HEK293 (cell line): ENCODE data around the gene PRCP.

ENCODE experiments used
- CTCF ChIA-PET: fragments of 350-600 bp; formaldehyde crosslinking; extraction: SDS; loops from one replicate; lab custom pipeline; 2021; ENCODE audit warnings: antibody characterized with exemption; lab: Yijun Ruan, JAX
- POLR2A ChIA-PET: fragments of 300-600 bp; formaldehyde crosslinking; extraction: SDS; loops from one replicate; lab custom pipeline; 2020; ENCODE audit warnings: antibody characterized with exemption, inconsistent platforms; lab: Yijun Ruan, JAX
- H3K27ac ChIP-seq: fragments of 200-500 bp; sonication (Bioruptor generic); 2 replicates; pipeline ENCODE4 v1.5.1; 2014; ENCODE audit warnings: low read depth, low read length, control low read depth, inconsistent platforms; ENCODE audit errors: extremely low read depth
- H3K36me3 ChIP-seq, 2 experiments: fragments of 200-500 bp in 1 of 2; sonication (Bioruptor generic) in 1 of 2; 1 replicate in 1 of 2; 2 replicates in 1 of 2; pipeline ENCODE4 v1.5.1; 2014 to 2017; ENCODE audit warnings: inconsistent platforms in 2 of 2, low read length in 2 of 2; ENCODE audit not compliant: control insufficient read depth in 2 of 2, insufficient read depth in 1 of 2
- H3K4me1 ChIP-seq: fragments of 200-500 bp; sonication (Bioruptor generic); 2 replicates; pipeline ENCODE4 v1.5.1; 2014; ENCODE audit warnings: mild to moderate bottlenecking, low read length, inconsistent platforms; ENCODE audit not compliant: control insufficient read depth, insufficient read depth
- H3K4me3 ChIP-seq: 2 replicates; pipeline ENCODE4 v1.5.1; 2011; ENCODE audit warnings: low read depth, mild to moderate bottlenecking, control low read depth, low read length, moderate library complexity
- H3K9me3 ChIP-seq: fragments of 200-500 bp; sonication (Bioruptor generic); 2 replicates; pipeline ENCODE4 v1.5.1; 2014; ENCODE audit warnings: low read depth, low read length, inconsistent platforms; ENCODE audit not compliant: control insufficient read depth, insufficient read depth
- GLI2 ChIP-seq: fragments of 450-650 bp; formaldehyde crosslinking; IDR thresholded peaks from 2 replicates; pipeline ENCODE4; 2017; ENCODE audit warnings: missing biosample characterization, missing genetic modification characterization, low read depth, borderline replicate concordance
- HOXD13 ChIP-seq: sonication (generic); formaldehyde crosslinking; IDR thresholded peaks from 2 replicates; pipeline ENCODE4 v1.8.0; 2022; ENCODE audit warnings: missing genetic modification reagents, borderline replicate concordance
- PBX3 ChIP-seq: sonication (generic); formaldehyde crosslinking; IDR thresholded peaks from 2 replicates; pipeline ENCODE4 v1.8.1; 2022; ENCODE audit warnings: mild to moderate bottlenecking, moderate library complexity, missing genetic modification reagents
- PRDM4 ChIP-seq: fragments of 450-650 bp; formaldehyde crosslinking; IDR thresholded peaks from 2 replicates; pipeline ENCODE4 v1.5.1; 2017; ENCODE audit warnings: missing biosample characterization, missing genetic modification characterization
- SP2 ChIP-seq: fragments of 450-650 bp; formaldehyde crosslinking; IDR thresholded peaks from 2 replicates; pipeline ENCODE4 v1.5.1; 2016; ENCODE audit warnings: missing biosample characterization, missing genetic modification characterization
- ZBTB17 ChIP-seq: fragments of 450-650 bp; formaldehyde crosslinking; IDR thresholded peaks from 2 replicates; pipeline ENCODE4 v1.5.1; 2016; ENCODE audit warnings: missing biosample characterization, missing genetic modification characterization
- ZBTB7A ChIP-seq: fragments of 450-650 bp; formaldehyde crosslinking; IDR thresholded peaks from 2 replicates; pipeline ENCODE4 v1.5.1; 2016; ENCODE audit warnings: low read depth, missing biosample characterization, missing genetic modification characterization
- ZNF112 ChIP-seq: fragments of 450-650 bp; formaldehyde crosslinking; IDR thresholded peaks from 2 replicates; pipeline ENCODE4 v1.5.0; 2017; ENCODE audit warnings: missing biosample characterization, missing genetic modification characterization
- ZNF169 ChIP-seq: fragments of 450-650 bp; formaldehyde crosslinking; IDR thresholded peaks from 2 replicates; pipeline ENCODE4 v1.5.1; 2016; ENCODE audit warnings: missing biosample characterization, missing genetic modification characterization
- ZNF184 ChIP-seq: fragments of 450-650 bp; IDR thresholded peaks from 2 replicates; pipeline ENCODE4 v1.5.1; 2018; ENCODE audit warnings: missing biosample characterization, mild to moderate bottlenecking, missing genetic modification characterization
- ZNF292 ChIP-seq: fragments of 450-650 bp; formaldehyde crosslinking; IDR thresholded peaks from 2 replicates; pipeline ENCODE4 v1.5.1; 2016; ENCODE audit warnings: low read depth, missing biosample characterization, missing genetic modification characterization, borderline replicate concordance
- ZNF391 ChIP-seq: fragments of 450-650 bp; formaldehyde crosslinking; IDR thresholded peaks from 2 replicates; pipeline ENCODE4 v1.5.1; 2016; ENCODE audit warnings: low read depth, missing biosample characterization, missing genetic modification characterization, borderline replicate concordance
- ZNF473 ChIP-seq: fragments of 450-650 bp; formaldehyde crosslinking; IDR thresholded peaks from 2 replicates; pipeline ENCODE4 v1.5.1; 2017; ENCODE audit warnings: missing biosample characterization, missing genetic modification characterization
- ZNF510 ChIP-seq: fragments of 450-650 bp; formaldehyde crosslinking; IDR thresholded peaks from 2 replicates; pipeline ENCODE4 v1.5.1; 2018; ENCODE audit warnings: mild to moderate bottlenecking, missing genetic modification characterization, missing biosample characterization; ENCODE audit not compliant: insufficient replicate concordance
- ZNF610 ChIP-seq: fragments of 450-650 bp; formaldehyde crosslinking; IDR thresholded peaks from 2 replicates; pipeline ENCODE4 v1.5.1; 2016; ENCODE audit warnings: missing biosample characterization, missing genetic modification characterization, borderline replicate concordance
- ZNF623 ChIP-seq: fragments of 450-650 bp; formaldehyde crosslinking; IDR thresholded peaks from 2 replicates; pipeline ENCODE4 v1.5.1; 2016; ENCODE audit warnings: missing biosample characterization, missing genetic modification characterization
- ZNF704 ChIP-seq: fragments of 450-650 bp; formaldehyde crosslinking; IDR thresholded peaks from 2 replicates; pipeline ENCODE4 v1.5.1; 2016; ENCODE audit warnings: missing biosample characterization, missing genetic modification characterization
- ZNF777 ChIP-seq: fragments of 450-650 bp; formaldehyde crosslinking; IDR thresholded peaks from 2 replicates; pipeline ENCODE4 v1.5.1; 2017; ENCODE audit warnings: missing biosample characterization, missing genetic modification characterization, borderline replicate concordance
- ZNF785 ChIP-seq: fragments of 450-650 bp; formaldehyde crosslinking; IDR thresholded peaks from 2 replicates; pipeline ENCODE4 v1.5.1; 2016; ENCODE audit warnings: missing biosample characterization, missing genetic modification characterization
- ZSCAN5A ChIP-seq: fragments of 450-650 bp; formaldehyde crosslinking; IDR thresholded peaks from 2 replicates; pipeline ENCODE4 v1.5.1; 2016; ENCODE audit warnings: missing biosample characterization, missing genetic modification characterization
- TF ChIP-seq, protein P1 (sequence below): IDR thresholded peaks from 2 replicates; pipeline ENCODE4 v1.6.1; 2011; ENCODE audit warnings: mild to moderate bottlenecking, low read depth, low read length, borderline replicate concordance
- TF ChIP-seq, protein P2 (sequence below): fragments of 450-650 bp; formaldehyde crosslinking; IDR thresholded peaks from 2 replicates; pipeline ENCODE4 v1.5.0; 2017; ENCODE audit warnings: missing biosample characterization, missing genetic modification characterization, borderline replicate concordance

Gene PRCP

GRCh38 chr11:82864268-82864667 is 36.0 kb downstream of the PRCP start (continued):
- no peak for TF ChIP-seq PRDM4
- TF ChIP-seq ZNF777 = no peak
- 0 out of 2 replicates have a peak, but pooled peaks have one; percentile 18 for TF ChIP-seq ZBTB17

- CTCF ChIA-PET = interaction anchor here (0.7 to 1.6 kb wide), 6 partner anchors 9 to 386 kb away, joined by 3 to 15 read pairs (median 4); no protein-coding TSS in a partner anchor
- Histone ChIP-seq H3K4me3 (no peak overlapping the region), H3K27ac (no peak overlapping the region), H3K9me3 (no peaks in the 10 kb centered on the region), H3K36me3 (no peaks in the 10 kb centered on the region), H3K4me1 (peaks cover 2% of the 10 kb centered on the region)
- TF ChIP-seq, protein P1, sequence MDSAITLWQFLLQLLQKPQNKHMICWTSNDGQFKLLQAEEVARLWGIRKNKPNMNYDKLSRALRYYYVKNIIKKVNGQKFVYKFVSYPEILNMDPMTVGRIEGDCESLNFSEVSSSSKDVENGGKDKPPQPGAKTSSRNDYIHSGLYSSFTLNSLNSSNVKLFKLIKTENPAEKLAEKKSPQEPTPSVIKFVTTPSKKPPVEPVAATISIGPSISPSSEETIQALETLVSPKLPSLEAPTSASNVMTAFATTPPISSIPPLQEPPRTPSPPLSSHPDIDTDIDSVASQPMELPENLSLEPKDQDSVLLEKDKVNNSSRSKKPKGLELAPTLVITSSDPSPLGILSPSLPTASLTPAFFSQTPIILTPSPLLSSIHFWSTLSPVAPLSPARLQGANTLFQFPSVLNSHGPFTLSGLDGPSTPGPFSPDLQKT = no peak
- TF ChIP-seq ZNF292 (no peak), PBX3 (no peak), HOXD13 (CRISPR knock-in tag) (no peak), ZSCAN5A (tag by site-specific recombination) (no peak), ZNF610 (tag by site-specific recombination) (no peak), ZNF169 (no peak), ZNF184 (no peak), ZBTB7A (tag by site-specific recombination) (no peak), ZNF473 (tag by site-specific recombination) (no peak), ZNF704 (tag by site-specific recombination) (no peak), ZNF112 (no peak), SP2 (no peak), ZNF510 (tag by site-specific recombination) (no peak), ZNF777 (no peak), ZNF623 (tag by site-specific recombination) (no peak), ZNF391 (tag by site-specific recombination) (no peak), ZNF785 (tag by site-specific recombination) (no peak), GLI2 (tag by site-specific recombination) (no peak)
- TF ChIP-seq, protein P2, sequence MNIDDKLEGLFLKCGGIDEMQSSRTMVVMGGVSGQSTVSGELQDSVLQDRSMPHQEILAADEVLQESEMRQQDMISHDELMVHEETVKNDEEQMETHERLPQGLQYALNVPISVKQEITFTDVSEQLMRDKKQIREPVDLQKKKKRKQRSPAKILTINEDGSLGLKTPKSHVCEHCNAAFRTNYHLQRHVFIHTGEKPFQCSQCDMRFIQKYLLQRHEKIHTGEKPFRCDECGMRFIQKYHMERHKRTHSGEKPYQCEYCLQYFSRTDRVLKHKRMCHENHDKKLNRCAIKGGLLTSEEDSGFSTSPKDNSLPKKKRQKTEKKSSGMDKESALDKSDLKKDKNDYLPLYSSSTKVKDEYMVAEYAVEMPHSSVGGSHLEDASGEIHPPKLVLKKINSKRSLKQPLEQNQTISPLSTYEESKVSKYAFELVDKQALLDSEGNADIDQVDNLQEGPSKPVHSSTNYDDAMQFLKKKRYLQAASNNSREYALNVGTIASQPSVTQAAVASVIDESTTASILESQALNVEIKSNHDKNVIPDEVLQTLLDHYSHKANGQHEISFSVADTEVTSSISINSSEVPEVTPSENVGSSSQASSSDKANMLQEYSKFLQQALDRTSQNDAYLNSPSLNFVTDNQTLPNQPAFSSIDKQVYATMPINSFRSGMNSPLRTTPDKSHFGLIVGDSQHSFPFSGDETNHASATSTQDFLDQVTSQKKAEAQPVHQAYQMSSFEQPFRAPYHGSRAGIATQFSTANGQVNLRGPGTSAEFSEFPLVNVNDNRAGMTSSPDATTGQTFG (tag by site-specific recombination) = no peak
- TF ChIP-seq, all 188 proteins: peak for 0
- POLR2A ChIA-PET = no interaction called here
These were observed 37.0 kb downstream of the PRCP start for GRCh38 chr11:82863209-82863608.
